NCI-H187 (cell line): ENCODE measurements around the gene TSHZ2.
A peak's percentile ranks its signal among the peaks of the same experiment; 100 is the strongest.

Experiments used
- DNase-seq, 2 experiments: peaks; one replicate each; lab custom pipeline; 2025; lab: John Stamatoyannopoulos, UW

Gene TSHZ2

DNA sequence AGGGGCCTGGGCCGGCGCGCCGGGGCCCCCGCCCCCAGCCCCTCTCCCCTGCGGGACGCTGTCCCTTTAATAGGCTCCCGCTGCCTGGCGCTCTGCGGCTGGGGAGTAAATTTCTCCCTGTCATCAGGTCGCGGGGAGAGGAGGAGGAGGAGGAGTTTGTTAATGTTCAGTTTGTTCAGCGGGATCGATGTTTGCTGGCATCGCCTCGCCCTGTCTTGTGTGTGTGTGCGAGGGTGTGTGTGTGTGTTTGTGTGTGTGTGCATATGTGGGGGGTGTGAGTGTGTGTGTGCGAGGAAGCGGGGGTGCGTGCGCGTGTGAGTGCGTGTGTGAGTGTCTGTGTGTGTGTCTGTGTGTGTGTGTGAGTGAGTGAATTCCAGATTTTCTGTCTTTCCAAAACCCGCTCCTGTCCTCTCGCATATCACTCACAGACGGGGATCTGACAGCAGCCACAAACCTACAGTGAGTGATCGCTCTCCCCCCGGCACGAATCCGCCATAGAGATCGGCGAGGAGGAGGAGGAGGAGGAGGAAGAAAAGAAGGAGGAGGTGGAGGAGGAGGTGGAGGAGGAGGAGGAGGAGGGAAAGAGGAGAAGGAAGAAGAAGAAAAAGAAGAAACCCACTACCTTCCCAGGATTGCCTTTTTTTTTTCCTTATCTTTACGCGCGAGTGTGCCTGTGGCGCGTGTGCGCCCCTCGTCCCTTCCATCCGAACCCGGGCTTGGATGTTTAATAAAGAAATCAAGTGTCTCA, at the start of gene TSHZ2:
TSS of gene TSHZ2 (plus strand) at position 169 of the 748 bp plus-strand sequence. CDS start 936 bp downstream, outside the sequence.
- DNase-seq, result peak in 1 of 2 experiments; percentile 10

GRCh38 chr20:52922436-52922835, 49.7 kb upstream of the TSHZ2 start:
- no peak for DNase-seq

GRCh38 chr20:52923123-52923937, 48.8 kb upstream of the TSHZ2 start:
- DNase-seq, result no peak

GRCh38 chr20:52924411-52925271, 47.5 kb upstream of the TSHZ2 start:
- no peak for DNase-seq

DNA sequence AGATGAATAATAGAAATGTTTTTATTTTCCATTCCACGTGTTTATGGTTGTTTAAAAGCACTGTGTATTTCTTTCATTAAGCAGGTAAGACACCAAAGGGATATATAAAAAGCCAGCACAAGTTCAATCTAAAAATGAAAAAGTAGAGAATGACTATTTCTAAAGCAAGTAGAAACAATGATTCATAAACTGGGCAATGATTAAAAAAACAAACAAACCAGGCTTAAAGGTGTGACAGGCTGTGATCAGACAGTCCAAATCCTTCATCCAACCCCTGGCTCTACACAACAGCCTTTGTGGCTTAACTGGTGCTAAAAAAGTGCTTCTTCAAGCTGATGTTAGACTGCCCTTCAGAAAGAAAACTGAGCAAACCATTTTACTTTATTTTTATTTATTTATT, 45.7 kb upstream of the TSHZ2 start:
- DNase-seq, result no peak

GRCh38 chr20:52933867-52934266, 38.3 kb upstream of the TSHZ2 start:
- DNase-seq, result no peak

- DNase-seq, result no peak
These were observed 35.5 kb upstream of the TSHZ2 start for GRCh38 chr20:52936351-52937340.

GRCh38 chr20:52937591-52938100, 34.5 kb upstream of the TSHZ2 start:
- DNase-seq, result no peak

GRCh38 chr20:52939141-52939540, 33.0 kb upstream of the TSHZ2 start:
- DNase-seq, result no peak

- peak in 1 of 2 experiments; percentile 19 for DNase-seq
These were observed 30.4 kb upstream of the TSHZ2 start for GRCh38 chr20:52941808-52942207.

DNA sequence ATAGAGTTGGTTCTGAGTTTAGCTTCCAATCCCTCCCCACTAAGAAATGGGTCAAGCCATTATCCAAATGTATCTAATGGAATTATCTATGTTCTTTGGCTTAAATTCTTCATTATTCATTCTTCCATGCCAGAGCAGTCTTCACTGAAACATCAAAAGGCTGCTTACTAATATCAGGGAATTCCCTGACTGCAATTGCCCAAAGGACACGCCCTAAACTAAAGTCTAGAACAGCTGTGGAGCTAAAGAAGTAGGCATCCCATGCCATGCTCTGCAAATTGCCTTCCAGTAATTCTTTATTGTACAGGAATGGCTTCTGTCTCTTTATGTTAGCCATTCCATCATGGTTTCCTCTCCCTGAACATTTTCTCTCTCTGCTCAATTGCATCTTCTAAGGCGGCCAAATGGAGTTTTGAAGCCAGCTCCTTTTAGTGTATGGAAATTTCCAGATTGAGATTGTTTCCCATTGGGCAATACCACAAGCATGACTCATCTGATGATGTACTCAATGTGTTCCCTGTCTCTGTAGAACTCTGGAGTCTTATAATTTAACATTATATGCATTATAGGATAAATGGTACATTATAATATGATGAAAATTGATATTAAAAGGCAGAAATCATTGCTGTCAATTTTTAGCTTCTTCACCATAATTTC, 28.8 kb upstream of the TSHZ2 start:
- DNase-seq, result no peak

GRCh38 chr20:52945268-52945667, 26.9 kb upstream of the TSHZ2 start:
- DNase-seq, result no peak

- DNase-seq, result no peak
These were observed 26.2 kb upstream of the TSHZ2 start for GRCh38 chr20:52945862-52946522.

GRCh38 chr20:52948491-52948890, 23.7 kb upstream of the TSHZ2 start:
- no peak for DNase-seq

GRCh38 chr20:52953020-52953419, 19.1 kb upstream of the TSHZ2 start:
- no peak for DNase-seq

DNA sequence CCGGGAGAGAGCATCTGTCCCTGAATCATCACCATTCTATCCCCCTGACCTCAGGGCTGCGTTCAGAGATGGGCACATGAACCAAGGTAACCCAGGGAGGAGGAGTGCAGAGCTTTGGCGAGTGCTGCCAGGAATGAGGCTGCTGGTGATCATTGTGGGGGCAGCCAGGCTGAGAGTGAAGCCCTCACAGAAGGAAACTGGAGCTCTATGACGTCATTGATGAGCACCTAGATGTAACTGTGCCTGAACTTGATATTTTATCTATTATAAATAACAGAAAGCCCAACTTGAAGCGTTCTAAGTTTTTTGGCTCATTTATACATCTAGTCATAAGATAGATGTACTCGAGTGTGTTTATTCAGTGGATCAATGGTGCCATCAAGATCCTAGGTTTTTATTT, 17.3 kb upstream of the TSHZ2 start:
- no peak for DNase-seq

DNA sequence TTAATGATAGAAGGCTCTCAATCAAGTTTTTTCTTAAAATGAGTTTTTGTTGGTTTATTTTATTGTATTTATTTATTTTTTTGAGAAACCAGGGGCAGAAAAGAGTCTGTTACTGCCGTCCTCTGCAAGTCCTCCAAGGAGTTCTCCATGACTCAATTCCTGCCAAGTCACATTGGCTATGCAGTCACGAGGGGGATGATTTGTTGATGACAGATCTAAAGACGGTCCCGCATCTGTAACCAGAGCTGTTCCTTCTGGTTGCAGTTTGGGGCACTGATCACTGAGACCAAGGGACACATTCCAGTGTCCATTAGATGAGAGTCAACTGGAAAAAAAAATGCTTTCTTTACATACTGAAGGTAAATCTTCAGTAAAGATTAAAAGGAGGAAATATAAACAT, 13.9 kb upstream of the TSHZ2 start:
- DNase-seq, result no peak

DNA sequence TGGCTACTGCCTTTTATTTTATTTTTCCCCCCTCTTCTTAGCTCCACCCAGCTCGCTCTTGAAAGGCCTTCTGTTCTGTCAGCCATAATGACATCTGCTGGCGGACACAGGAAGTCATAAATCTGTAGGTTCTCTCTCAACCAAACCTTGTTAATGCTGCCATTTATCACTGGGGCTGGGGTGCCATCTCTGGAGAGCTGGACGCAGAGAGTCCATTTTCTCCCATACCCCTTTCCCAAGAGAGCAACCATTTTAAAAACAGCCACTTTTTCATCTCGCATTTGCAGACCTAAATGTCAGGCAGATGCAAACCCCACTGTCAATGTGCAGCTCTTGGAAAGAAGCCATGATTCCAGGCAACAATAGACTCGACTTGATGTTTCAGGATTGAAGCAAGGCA, 13.0 kb upstream of the TSHZ2 start:
- peak; percentile 64 to 70 for DNase-seq

- no peak for DNase-seq
These were observed 10.0 kb upstream of the TSHZ2 start for GRCh38 chr20:52962183-52962582.

- no peak for DNase-seq
These were observed 9.0 kb upstream of the TSHZ2 start for GRCh38 chr20:52963131-52963530.
